ENCODE data around the gene ASB16.

- peak; percentile 23; the same call in 1 of the 2 replicates for TF ChIP-seq CTCF (conservative IDR thresholded peaks at IDR 0.05; ENCODE audit: low read length)
- no peak for TF ChIP-seq EZH2phosphoT487 (IDR thresholded peaks at IDR 0.05; ENCODE audit: borderline replicate concordance, low read depth, low read length)
These were observed 47.6 kb upstream of the ASB16 start for GRCh38 chr17:44122816-44123355.
